ENCODE results near the gene PFKFB3. TPM values are rescaled to one million over a fixed set of nuclear protein-coding genes. Genes with fewer than 3 reads are reported as not detected.

PFKFB3 gene
- total and polyA plus RNA-seq, 10 donors: 6.3 to 227 (median 113) TPM

- Histone ChIP-seq H3K9me3 (no peaks in the 10 kb centered on the region), H3K36me3 (no peaks in the 10 kb centered on the region), H3K27ac (peak overlapping the region in 4 of 8 donors; percentile 31 to 65 (median 46)), H3K4me1 (peaks cover 0 to 71% (median 28%) of the 10 kb centered on the region in 6 donors), H3K4me3 (no peak overlapping the region), H3K27me3 (replicated peaks in 1 of 7) (no peaks in the 10 kb centered on the region)
- DNase-seq: no peak
- 94 to 98% (median 96%) methylated on average over 5 of the region's 5 CpGs for WGBS, 5 donors
- intact Hi-C loops (cut with DNase I; ENCODE audit: low total_unique reads): no loop called here
- TF ChIP-seq CTCF (IDR thresholded peaks at IDR 0.05 in 8 of 11, conservative IDR thresholded peaks at IDR 0.05 in 3 of 11) (no peak), POLR2AphosphoS5 (IDR thresholded peaks at IDR 0.05) (no peak), POLR2A (IDR thresholded peaks at IDR 0.05) (no peak)
Measured at GRCh38 chr10:6298428-6298827, 95.7 kb downstream of the PFKFB3 start.

GRCh38 chr10:6299234-6299633 is 96.5 kb downstream of the PFKFB3 start:
- intact Hi-C loops (cut with DNase I; ENCODE audit: low total_unique reads): no loop called here
- H3K9me3 ChIP-seq: no peaks in the 10 kb centered on the region
- peaks cover 0 to 79% (median 31%) of the 10 kb centered on the region in 6 donors for H3K4me1 ChIP-seq
- TF ChIP-seq CTCF (IDR thresholded peaks at IDR 0.05 in 8 of 11, conservative IDR thresholded peaks at IDR 0.05 in 3 of 11): no peak
- no peak for TF ChIP-seq POLR2A (IDR thresholded peaks at IDR 0.05)
- TF ChIP-seq POLR2AphosphoS5 (IDR thresholded peaks at IDR 0.05): no peak
- H3K27ac ChIP-seq: peak overlapping the region in 4 of 8 donors; percentile 49 to 85 (median 80)
- H3K27me3 ChIP-seq (replicated peaks in 1 of 7): no peaks in the 10 kb centered on the region
- H3K4me3 ChIP-seq: no peak overlapping the region
- H3K36me3 ChIP-seq: no peaks in the 10 kb centered on the region
- no peak for DNase-seq
- 86 to 93% (median 91%) methylated on average over 11 of the region's 11 CpGs for WGBS, 5 donors

DNA sequence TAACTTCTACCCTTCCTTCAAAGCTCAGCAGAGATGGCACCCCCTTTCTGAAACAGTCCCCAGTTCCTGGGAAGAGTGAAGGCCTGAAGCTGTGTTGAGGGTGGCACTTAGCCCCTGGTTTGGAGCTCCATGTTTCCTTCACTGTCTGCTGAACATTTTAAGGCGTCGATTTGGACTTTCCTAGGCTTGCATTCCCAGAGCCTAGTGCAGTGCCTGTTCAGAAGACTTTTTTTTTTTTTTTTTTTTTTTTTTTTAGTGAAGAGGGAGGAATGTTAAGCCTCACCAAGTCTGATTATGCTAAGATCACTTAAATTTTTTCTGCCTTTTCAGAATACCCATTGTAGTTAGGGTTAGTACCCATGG is 97.0 kb downstream of the PFKFB3 start:
- no peak overlapping the region for H3K4me3 ChIP-seq
- peak overlapping the region in 6 of 8 donors; percentile 49 to 85 (median 75) for H3K27ac ChIP-seq
- H3K9me3 ChIP-seq: no peaks in the 10 kb centered on the region
- no peak for TF ChIP-seq CTCF (IDR thresholded peaks at IDR 0.05 in 8 of 11, conservative IDR thresholded peaks at IDR 0.05 in 3 of 11)
- TF ChIP-seq POLR2AphosphoS5 (IDR thresholded peaks at IDR 0.05): no peak
- no peak for TF ChIP-seq POLR2A (IDR thresholded peaks at IDR 0.05)
- no peaks in the 10 kb centered on the region for H3K36me3 ChIP-seq
- 91 to 97% (median 92%) methylated on average over 2 of the region's 2 CpGs for WGBS, 5 donors
- no peaks in the 10 kb centered on the region for H3K27me3 ChIP-seq (replicated peaks in 1 of 7)
- DNase-seq: no peak
- intact Hi-C loops (cut with DNase I; ENCODE audit: low total_unique reads): no loop called here
- peaks cover 0 to 81% (median 31%) of the 10 kb centered on the region in 6 donors for H3K4me1 ChIP-seq

GRCh38 chr10:6300106-6300783 is 97.5 kb downstream of the PFKFB3 start:
- H3K27me3 ChIP-seq (replicated peaks in 1 of 7): no peaks in the 10 kb centered on the region
- no peak for DNase-seq
- no peak for TF ChIP-seq POLR2A (IDR thresholded peaks at IDR 0.05)
- peak in 2 of 3 donors; percentile 8 to 80 for TF ChIP-seq POLR2AphosphoS5 (IDR thresholded peaks at IDR 0.05)
- TF ChIP-seq CTCF (IDR thresholded peaks at IDR 0.05 in 8 of 11, conservative IDR thresholded peaks at IDR 0.05 in 3 of 11): peak in 4 of 11 experiments; percentile 10 to 24 (median 18)
- peak overlapping the region in 3 of 8 donors; percentile 4 to 39 (median 7) for H3K4me3 ChIP-seq
- intact Hi-C loops (cut with DNase I; ENCODE audit: low total_unique reads): no loop called here
- H3K36me3 ChIP-seq: no peaks in the 10 kb centered on the region
- 27 to 52% (median 41%) methylated on average over 14 of the region's 14 CpGs for WGBS, 5 donors
- H3K4me1 ChIP-seq: peaks cover 0 to 82% (median 31%) of the 10 kb centered on the region in 6 donors
- H3K27ac ChIP-seq: peak overlapping the region; percentile 30 to 85 (median 72)
- no peaks in the 10 kb centered on the region for H3K9me3 ChIP-seq

Measured in spleen (tissue), 11 donors.